ENCODE data around the gene ZNF518A.

ZNF518A gene

DNA sequence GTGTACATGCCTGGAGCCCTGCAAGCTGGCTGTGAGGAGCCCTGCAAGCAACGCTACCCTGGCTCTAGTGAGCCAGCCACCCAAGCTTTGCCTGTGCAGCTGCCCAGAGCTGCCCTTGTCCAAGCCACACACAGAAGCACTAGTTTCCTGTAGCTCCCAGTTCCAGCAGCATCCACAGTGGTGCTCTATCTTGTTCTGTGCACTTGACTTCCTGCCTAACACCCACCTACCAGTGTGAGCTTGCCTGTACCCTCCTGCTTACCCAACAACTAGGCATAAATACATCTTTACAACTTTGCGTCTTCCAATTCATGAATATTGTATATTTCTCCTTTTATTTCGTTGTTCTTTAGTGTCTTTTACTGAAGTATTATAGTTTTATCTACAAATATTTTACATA, 32.2 kb upstream of the ZNF518A start:
- Mint-ChIP-seq H3K27ac (no peak overlapping the region), H3K36me3 (ENCODE audit: low read depth) (no peaks in the 10 kb centered on the region), H3K4me1 (no peaks in the 10 kb centered on the region), H3K4me3 (no peak overlapping the region), H3K9me3 (no peaks in the 10 kb centered on the region), H3K27me3 (ENCODE audit: low read depth) (no peaks in the 10 kb centered on the region)
- TF ChIP-seq CTCF (IDR thresholded peaks at IDR 0.05; ENCODE audit: unreplicated experiment in 3 of 3): no peak

DNA sequence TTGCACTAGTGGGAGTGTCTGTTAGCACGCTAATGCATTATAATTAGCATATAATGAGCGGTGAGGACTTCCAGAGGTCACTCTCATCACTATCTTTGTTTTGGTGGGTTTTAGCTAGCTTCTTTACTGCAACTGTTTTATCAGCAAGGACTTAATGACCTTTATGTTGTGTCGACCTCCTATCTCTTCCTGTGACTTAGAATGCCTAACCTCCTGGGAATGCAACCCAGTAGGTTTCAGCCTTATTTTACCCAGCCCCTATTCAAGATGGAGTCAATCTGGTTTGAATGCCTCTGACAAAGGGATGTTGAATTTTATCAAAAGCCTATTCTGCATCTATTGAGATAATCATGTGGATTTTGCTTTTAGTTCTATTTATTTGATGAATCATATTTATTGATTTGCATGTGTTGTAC, 22.5 kb upstream of the ZNF518A start:
- Mint-ChIP-seq H3K27me3 (ENCODE audit: low read depth) (peaks cover 5% of the 10 kb centered on the region), H3K4me1 (no peaks in the 10 kb centered on the region), H3K9me3 (peaks cover 5% of the 10 kb centered on the region), H3K36me3 (ENCODE audit: low read depth) (no peaks in the 10 kb centered on the region), H3K27ac (no peak overlapping the region), H3K4me3 (no peak overlapping the region)
- TF ChIP-seq CTCF (IDR thresholded peaks at IDR 0.05; ENCODE audit: unreplicated experiment in 3 of 3): no peak

DNA sequence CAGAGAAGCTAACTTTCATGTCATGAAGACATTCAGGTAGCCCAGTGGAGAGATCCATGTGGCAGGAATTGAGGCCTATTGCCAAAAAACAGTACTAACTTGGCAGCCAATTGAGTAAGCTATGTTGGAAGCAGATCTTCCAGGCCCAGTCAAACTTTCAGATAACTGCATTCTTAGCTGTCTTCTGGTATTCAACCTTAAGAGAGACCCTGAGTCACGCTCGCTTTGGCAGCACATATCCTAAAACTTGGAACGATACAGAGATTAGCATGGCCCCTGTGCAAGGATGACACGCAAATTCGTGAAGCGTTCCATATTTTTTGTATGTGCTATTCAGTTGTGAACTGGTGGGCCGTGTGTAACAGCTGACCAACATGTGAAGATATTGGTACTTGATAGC, 17.6 kb upstream of the ZNF518A start:
- no peak overlapping the region for H3K4me3 Mint-ChIP-seq
- no peaks in the 10 kb centered on the region for H3K36me3 Mint-ChIP-seq (ENCODE audit: low read depth)
- TF ChIP-seq CTCF (IDR thresholded peaks at IDR 0.05; ENCODE audit: unreplicated experiment in 3 of 3): no peak
- H3K9me3 Mint-ChIP-seq: peaks cover 5% of the 10 kb centered on the region
- H3K4me1 Mint-ChIP-seq: no peaks in the 10 kb centered on the region
- H3K27me3 Mint-ChIP-seq (ENCODE audit: low read depth): peaks cover 10% of the 10 kb centered on the region
- no peak overlapping the region for H3K27ac Mint-ChIP-seq

DNA sequence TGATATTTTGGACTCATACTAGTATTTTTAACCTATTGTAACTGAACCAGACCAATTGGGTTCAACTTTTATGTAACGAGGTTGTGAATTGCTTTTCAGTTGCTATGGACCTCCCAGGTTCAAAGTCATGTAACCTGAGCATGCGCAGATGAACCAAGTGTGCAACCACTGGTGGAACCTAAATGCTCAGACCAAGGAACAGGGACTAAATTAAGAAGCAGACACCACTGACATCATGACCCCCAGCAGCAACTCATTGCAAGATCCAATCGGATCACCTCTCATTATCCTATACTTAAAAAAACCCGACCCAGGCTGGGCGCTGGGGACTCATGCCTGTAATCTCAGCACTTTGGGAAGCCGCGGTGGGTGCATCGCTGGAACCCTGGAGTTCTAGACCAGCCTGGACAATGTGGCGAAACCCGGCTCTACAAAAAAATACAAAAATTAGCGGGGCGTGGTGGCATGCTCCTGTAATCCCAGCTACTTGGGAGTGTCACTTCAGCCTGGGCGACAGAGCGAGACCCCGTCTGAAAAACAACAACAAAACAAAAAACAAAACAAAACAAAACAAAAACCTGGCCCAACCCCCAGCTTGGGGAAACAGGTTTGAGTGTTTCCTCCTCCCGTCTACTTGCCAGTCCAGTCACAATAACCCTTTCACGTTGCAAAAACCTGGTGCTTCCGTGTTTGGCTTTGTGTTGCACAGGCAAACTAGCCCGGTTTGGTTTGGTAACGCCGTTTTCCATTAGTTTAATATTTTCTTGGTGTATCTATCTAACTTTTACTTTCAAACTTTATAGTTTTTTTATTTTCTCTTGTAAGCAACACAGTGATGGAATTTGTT, 11.3 kb upstream of the ZNF518A start:
- H3K27me3 Mint-ChIP-seq (ENCODE audit: low read depth): peaks cover 10% of the 10 kb centered on the region
- no peak overlapping the region for H3K27ac Mint-ChIP-seq
- no peaks in the 10 kb centered on the region for H3K36me3 Mint-ChIP-seq (ENCODE audit: low read depth)
- no peak overlapping the region for H3K4me3 Mint-ChIP-seq
- H3K4me1 Mint-ChIP-seq: no peaks in the 10 kb centered on the region
- TF ChIP-seq CTCF (IDR thresholded peaks at IDR 0.05; ENCODE audit: unreplicated experiment in 3 of 3): no peak
- H3K9me3 Mint-ChIP-seq: no peaks in the 10 kb centered on the region

- Mint-ChIP-seq H3K9me3 (no peaks in the 10 kb centered on the region), H3K4me1 (no peaks in the 10 kb centered on the region), H3K27me3 (ENCODE audit: low read depth) (peaks cover 16% of the 10 kb centered on the region), H3K36me3 (ENCODE audit: low read depth) (no peaks in the 10 kb centered on the region), H3K4me3 (no peak overlapping the region), H3K27ac (no peak overlapping the region)
- no peak for TF ChIP-seq CTCF (IDR thresholded peaks at IDR 0.05; ENCODE audit: unreplicated experiment in 3 of 3)
Measured at GRCh38 chr10:96122824-96123223, 7.3 kb upstream of the ZNF518A start.

Measured in nephron (organoid).